BJ (cell line): Measurements from ENCODE around the gene CEP95. TPM values are rescaled to one million over a fixed set of nuclear protein-coding genes. Genes with fewer than 3 reads are reported as not detected.

ENCODE experiments used
- CTCF ChIA-PET: fragments of 350-600 bp; formaldehyde crosslinking; extraction: SDS; loops from one replicate; lab custom pipeline; 2021; ENCODE audit warnings: antibody characterized with exemption, inconsistent platforms; lab: Yijun Ruan, JAX
- POLR2A ChIA-PET: fragments of 300-600 bp; sonication (Branson Sonifier 250); formaldehyde crosslinking; extraction: SDS; loops from one replicate; lab custom pipeline; 2021; ENCODE audit warnings: antibody characterized with exemption; lab: Charles Lee
- DNase-seq: peaks from one replicate; pipeline ENCODE4 v3.0.0-alpha.2; 2011; ENCODE audit warnings: low read depth
- H3K27me3 ChIP-seq: 2 replicates; pipeline ENCODE4 v1.6.0; 2011; ENCODE audit warnings: low read length; ENCODE audit not compliant: control insufficient read depth, insufficient read depth
- H3K36me3 ChIP-seq: 2 replicates; pipeline ENCODE4 v1.5.1; 2011; ENCODE audit warnings: low read length; ENCODE audit not compliant: control insufficient read depth, insufficient read depth
- H3K4me3 ChIP-seq: 2 replicates; pipeline ENCODE4 v1.5.1; 2011; ENCODE audit warnings: low read depth, mild to moderate bottlenecking, control low read depth, low read length
- polyA plus RNA-seq: library from polyadenylated mRNA; depleted of rRNA; stranded (reverse); fragments of >200 nt; gene quantifications from 2 replicates; pipeline ENCODE4 v1.2.3, GENCODE V29; 2011
- TF ChIP-seq, protein P1 (sequence below): IDR thresholded peaks from 2 replicates; pipeline ENCODE4 v1.5.1; 2011; ENCODE audit warnings: low read depth, mild to moderate bottlenecking, control low read depth, inconsistent platforms, low read length, moderate library complexity; ENCODE audit not compliant: insufficient read depth

The CEP95 gene
- polyA plus RNA-seq, 1 experiment, result 17.6 TPM

DNA sequence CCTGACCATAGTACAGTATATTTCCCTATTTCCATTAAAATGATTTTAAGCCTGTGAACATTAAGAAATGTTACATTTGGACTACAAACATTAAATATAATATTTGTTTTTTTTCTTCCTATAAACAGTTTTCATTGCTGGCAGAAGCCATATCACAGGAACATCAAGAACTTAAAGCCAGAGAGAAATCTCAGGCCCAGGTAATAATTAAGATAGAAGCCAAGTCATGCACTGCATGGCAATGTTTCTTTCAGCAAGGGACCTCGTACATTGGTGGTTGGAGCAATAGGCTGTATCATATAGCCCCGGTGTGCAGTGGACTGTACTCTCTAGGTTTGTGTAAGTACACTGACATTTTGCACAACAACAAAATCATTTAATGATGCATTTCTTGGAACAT is 30.1 kb downstream of the CEP95 start:
- ChIA-PET POLR2A (no interaction called here), CTCF (no interaction called here)

DNA sequence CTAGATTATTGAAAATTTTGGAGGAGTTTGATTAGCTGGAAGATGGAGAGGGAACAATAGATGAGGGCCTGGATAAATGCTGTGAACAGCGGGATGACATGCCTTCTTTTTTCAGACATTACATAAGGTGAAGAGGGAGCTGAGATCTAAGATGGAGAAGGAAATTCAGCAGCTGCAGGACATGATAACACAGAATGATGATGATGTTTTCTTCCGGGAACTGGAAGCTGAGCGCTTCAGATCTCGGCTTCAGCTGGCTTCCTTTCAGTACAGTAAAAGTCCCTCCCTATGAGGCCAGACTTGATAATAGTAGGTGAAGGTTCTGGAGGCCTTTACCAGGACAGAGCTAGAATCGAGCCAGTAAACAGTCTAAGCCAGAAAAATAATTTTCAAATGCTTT is 30.7 kb downstream of the CEP95 start:
- POLR2A ChIA-PET, result no interaction called here
- H3K4me3 ChIP-seq, result no peak overlapping the region
- no peak for DNase-seq
- CTCF ChIA-PET, result interaction anchor here (1.1 kb wide), 1 partner anchor 221 kb away, joined by 3 read pairs; no protein-coding TSS in a partner anchor
- H3K36me3 ChIP-seq, result peaks cover 28% of the 10 kb centered on the region
- H3K27me3 ChIP-seq, result no peaks in the 10 kb centered on the region
- TF ChIP-seq, protein P1, sequence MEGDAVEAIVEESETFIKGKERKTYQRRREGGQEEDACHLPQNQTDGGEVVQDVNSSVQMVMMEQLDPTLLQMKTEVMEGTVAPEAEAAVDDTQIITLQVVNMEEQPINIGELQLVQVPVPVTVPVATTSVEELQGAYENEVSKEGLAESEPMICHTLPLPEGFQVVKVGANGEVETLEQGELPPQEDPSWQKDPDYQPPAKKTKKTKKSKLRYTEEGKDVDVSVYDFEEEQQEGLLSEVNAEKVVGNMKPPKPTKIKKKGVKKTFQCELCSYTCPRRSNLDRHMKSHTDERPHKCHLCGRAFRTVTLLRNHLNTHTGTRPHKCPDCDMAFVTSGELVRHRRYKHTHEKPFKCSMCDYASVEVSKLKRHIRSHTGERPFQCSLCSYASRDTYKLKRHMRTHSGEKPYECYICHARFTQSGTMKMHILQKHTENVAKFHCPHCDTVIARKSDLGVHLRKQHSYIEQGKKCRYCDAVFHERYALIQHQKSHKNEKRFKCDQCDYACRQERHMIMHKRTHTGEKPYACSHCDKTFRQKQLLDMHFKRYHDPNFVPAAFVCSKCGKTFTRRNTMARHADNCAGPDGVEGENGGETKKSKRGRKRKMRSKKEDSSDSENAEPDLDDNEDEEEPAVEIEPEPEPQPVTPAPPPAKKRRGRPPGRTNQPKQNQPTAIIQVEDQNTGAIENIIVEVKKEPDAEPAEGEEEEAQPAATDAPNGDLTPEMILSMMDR, result no peak

More for the DNA sequence above, 30.1 kb downstream of the CEP95 start:
- Histone ChIP-seq H3K27me3 (no peaks in the 10 kb centered on the region), H3K36me3 (peaks cover 31% of the 10 kb centered on the region), H3K4me3 (no peak overlapping the region)
- TF ChIP-seq, protein P1, result no peak
- DNase-seq, result no peak

DNA sequence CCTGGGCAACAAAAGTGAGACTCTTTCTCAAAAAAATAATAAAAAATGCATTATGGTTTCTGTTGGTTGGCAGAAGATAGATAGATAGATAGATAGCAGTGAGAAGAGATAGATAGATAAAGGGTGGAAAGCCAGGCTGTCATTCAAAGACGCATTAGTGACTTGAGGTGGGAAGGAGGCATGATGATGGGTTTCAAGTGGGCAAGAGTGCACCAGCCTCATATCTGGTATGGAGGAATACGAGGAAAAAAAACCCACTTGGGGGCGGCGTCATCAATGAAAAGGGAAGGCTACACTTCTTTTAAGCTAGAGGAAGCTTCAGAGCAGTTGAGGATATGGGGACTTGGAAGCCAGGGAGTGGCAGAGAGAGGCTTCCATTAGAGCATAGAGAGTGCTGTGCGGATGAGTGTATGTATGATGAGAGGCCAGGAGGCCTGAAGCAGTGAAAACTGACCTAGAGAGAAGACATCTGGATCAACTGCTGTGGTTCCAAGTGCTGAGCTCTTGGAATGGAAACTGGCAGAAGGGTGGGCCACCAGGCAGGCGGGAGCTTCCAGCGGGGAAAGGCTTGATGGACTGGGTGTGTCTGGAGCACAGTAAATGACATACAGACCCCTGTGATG is 31.8 kb downstream of the CEP95 start:
- CTCF ChIA-PET, result interaction anchor here (1.1 kb wide), 1 partner anchor 220 kb away, joined by 3 read pairs; no protein-coding TSS in a partner anchor
- TF ChIP-seq, protein P1, result no peak

DNA sequence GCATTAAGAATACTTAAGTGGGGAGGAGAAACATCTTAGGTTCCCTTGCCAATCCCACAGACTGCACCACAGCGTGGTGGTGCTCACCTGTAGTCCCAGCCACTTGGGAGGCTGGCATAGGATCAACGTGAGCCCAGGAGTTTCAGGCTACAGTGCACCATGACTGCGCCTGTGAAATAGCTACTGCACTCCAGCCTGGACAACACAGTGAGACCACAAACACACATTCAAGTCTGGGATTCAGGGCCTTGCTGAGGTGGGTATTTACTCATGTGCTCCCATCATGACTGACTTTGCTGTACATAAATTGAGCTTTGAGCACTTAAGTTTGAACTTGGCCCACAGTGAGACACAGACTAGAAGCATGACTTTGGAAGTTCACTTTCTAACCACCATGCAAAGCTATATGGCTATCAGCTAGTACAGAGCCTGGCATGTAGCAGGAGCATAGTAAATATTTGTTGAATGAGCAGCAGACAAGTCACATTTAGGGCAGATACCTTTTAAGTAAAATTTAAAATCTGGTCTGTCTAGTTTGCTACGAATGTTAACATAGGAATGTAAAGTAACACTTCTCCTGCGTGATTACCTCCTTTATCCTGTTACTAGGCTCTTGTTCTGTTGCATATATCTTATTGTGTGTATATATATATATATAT is 33.5 kb downstream of the CEP95 start:
- H3K36me3 ChIP-seq, result peaks cover 24% of the 10 kb centered on the region
- ChIA-PET POLR2A (no interaction called here), CTCF (interaction anchor here (0.6 to 1.3 kb wide), 3 partner anchors 59 to 120 kb away, joined by 3 to 4 read pairs (median 3); no protein-coding TSS in a partner anchor)
- no peaks in the 10 kb centered on the region for H3K27me3 ChIP-seq
- no peak for DNase-seq
- TF ChIP-seq, protein P1, result no peak
- H3K4me3 ChIP-seq, result no peak overlapping the region

More for the DNA sequence above, 31.8 kb downstream of the CEP95 start:
- DNase-seq, result no peak
- Histone ChIP-seq H3K4me3 (no peak overlapping the region), H3K27me3 (no peaks in the 10 kb centered on the region), H3K36me3 (peaks cover 27% of the 10 kb centered on the region)
- POLR2A ChIA-PET, result no interaction called here

DNA sequence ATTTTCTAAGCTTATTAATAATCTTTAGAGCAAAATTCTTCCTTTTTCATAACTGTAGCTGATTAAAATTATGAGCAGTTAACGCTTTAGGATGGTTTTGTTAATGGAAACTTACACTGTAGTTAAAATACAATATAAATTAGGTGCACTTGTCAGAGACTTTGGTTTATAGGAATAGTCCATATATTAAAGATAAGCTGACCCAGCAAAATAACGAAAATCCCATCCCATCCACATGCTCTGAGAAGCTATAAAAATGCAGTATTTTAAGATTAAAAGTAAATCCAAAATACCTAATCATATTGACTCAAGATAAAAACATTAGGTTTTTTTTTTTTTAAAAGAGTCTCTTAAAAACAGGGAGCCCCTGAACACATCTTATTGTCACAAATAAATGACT is 38.0 kb downstream of the CEP95 start:
- H3K36me3 ChIP-seq, result peaks cover 20% of the 10 kb centered on the region
- H3K27me3 ChIP-seq, result no peaks in the 10 kb centered on the region
- CTCF ChIA-PET, result interaction anchor here (0.6 to 0.9 kb wide), 3 partner anchors 54 to 105 kb away, joined by 3 to 6 read pairs (median 5); no protein-coding TSS in a partner anchor
- DNase-seq, result no peak
- TF ChIP-seq, protein P1, result no peak
- no peak overlapping the region for H3K4me3 ChIP-seq
- POLR2A ChIA-PET, result interaction anchor here (0.6 kb wide), 1 partner anchor 48 kb away, joined by 6 read pairs; no protein-coding TSS in a partner anchor
